ENCODE data around the gene EVX2. TPM values are rescaled to one million over a fixed set of nuclear protein-coding genes. Genes with fewer than 3 reads are reported as not detected.

EVX2 gene
- total and polyA plus RNA-seq, 9 of the 15 experiments (the other 6 are each of a cell fraction or from before 2014, with no cell fraction given): not detected

- TF ChIP-seq PBX2 (CRISPR knock-in tag; IDR thresholded peaks at IDR 0.05; ENCODE audit: low read depth): no peak
- no peak for TF ChIP-seq PBX2 (tag; conservative IDR thresholded peaks at IDR 0.05; ENCODE audit: low read depth)
- TF ChIP-seq EP300 (IDR thresholded peaks at IDR 0.05; ENCODE audit: low read length): no peak
- TF ChIP-seq MTA2 (IDR thresholded peaks at IDR 0.05; ENCODE audit: low read depth): no peak
- peak; percentile 50; the same call in 1 of the 2 replicates for TF ChIP-seq ZBTB1 (CRISPR knock-in tag; IDR thresholded peaks at IDR 0.05; ENCODE audit: borderline replicate concordance, low read depth)
- peak; percentile 69 for TF ChIP-seq CCNT2 (IDR thresholded peaks at IDR 0.05; ENCODE audit: borderline replicate concordance, extremely low read depth, insufficient read length, low read depth, low read length)
- no peak for TF ChIP-seq NCOA6 (IDR thresholded peaks at IDR 0.05)
- peak; percentile 50; the same call in 1 of the 2 replicates for TF ChIP-seq FOSL1 (tag; conservative IDR thresholded peaks at IDR 0.05)
- TF ChIP-seq CBX3 (IDR thresholded peaks at IDR 0.05; ENCODE audit: borderline replicate concordance in 1 of 2, low read length in 2 of 2): peak in 1 of 2 experiments; percentile 40; a peak in 1 of 3 replicates
- no peak for TF ChIP-seq TGIF2 (CRISPR knock-in tag; IDR thresholded peaks at IDR 0.05)
- peak; percentile 34; the same call in 1 of the 2 replicates for TF ChIP-seq KLF16 (IDR thresholded peaks at IDR 0.05)
- no peak for TF ChIP-seq ZBTB17 (CRISPR knock-in tag; IDR thresholded peaks at IDR 0.05)
- TF ChIP-seq KAT8 (IDR thresholded peaks at IDR 0.05; ENCODE audit: low read depth): no peak
- TF ChIP-seq ZNF586 (CRISPR knock-in tag; conservative IDR thresholded peaks at IDR 0.05): no peak
- no peak for TF ChIP-seq DPF2 (IDR thresholded peaks at IDR 0.05)
- no peak for TF ChIP-seq ZNF184 (CRISPR knock-in tag; IDR thresholded peaks at IDR 0.05)
- no peak for TF ChIP-seq KLF13 (tag; IDR thresholded peaks at IDR 0.05; ENCODE audit: borderline replicate concordance, low read depth)
- peak; percentile 88 for TF ChIP-seq REST (IDR thresholded peaks at IDR 0.05; ENCODE audit: borderline replicate concordance)
- no peak for TF ChIP-seq REST (CRISPR knock-in tag; IDR thresholded peaks at IDR 0.05; ENCODE audit: low read depth)
- peak; percentile 89 for TF ChIP-seq GATAD2A (IDR thresholded peaks at IDR 0.05)
These were observed 3.8 kb downstream of the EVX2 start (continued) for GRCh38 chr2:176079831-176080539.
